GM18909 (cell line): ENCODE measurements around the gene IPCEF1.
"Not testable (repeated sequence)": the region's sequence is repeated elsewhere in the genome, so short reads cannot be mapped to it uniquely, and the experiment has no call there.

Experiments used
- ATAC-seq: cut with Tn5 transposase; IDR thresholded peaks from one replicate; pipeline ENCODE4 v1.9.1; 2021; ENCODE audit warnings: mild to moderate bottlenecking; ENCODE audit not compliant: unreplicated experiment, poor library complexity

Gene IPCEF1

DNA sequence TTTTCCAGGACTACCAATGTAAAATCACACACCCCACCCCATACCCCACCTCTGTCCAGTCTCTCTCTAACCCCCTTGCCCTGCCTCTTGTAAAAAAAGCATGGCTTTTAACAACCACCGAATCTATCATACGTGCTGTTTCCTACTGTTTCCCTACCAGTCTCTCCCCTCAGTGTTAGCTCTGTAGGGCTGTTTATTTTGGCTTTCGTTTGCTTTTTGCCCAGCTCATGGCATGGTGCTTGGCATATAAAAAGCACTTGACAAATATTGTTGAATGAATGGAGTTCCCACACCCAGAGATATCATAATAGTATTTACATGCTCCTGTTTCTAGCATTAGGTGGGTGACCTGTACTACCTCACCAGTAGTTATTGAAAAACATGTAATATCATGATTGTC lies 169.4 kb downstream of the IPCEF1 start:
- no peak for ATAC-seq

DNA sequence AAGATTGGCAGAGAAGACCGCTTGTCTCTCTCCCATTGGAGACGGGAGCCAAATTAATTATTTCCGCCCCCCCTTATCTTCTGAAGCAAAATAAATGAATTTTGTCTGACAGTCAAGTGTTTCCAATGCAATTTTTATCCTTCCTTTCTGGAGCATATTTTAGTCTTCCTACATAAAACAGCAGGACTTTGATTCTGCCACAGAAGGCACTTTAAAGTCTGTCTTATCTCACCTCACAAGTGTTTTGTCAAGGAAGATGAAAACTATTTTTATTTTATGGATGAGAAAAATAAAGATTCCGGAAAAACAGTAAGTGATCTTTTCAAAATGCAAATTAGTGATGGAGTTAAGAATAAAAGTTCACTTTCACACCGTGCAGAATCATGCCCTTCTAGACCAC lies 177.2 kb downstream of the IPCEF1 start:
- no peak for ATAC-seq

DNA sequence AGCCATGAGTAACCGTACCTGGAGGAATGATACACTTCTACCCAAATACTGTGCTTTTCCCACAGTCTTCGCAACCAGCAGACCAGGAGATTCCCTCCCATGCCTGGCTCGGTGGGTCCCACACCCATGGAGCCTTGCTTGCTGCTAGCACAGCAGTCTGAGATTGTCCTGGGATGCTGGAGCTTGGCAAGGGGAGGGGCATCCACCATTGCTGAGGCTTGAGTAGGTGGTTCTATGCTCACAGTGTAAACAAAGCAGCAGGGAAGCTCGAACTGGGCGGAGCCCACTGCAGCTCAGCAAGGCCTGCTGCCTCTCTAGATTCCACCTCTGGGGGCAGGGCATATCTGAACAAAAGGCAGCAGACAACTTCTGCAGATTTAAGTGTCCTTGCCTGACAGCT lies 184.2 kb downstream of the IPCEF1 start:
- ATAC-seq: not testable (repeated sequence)

DNA sequence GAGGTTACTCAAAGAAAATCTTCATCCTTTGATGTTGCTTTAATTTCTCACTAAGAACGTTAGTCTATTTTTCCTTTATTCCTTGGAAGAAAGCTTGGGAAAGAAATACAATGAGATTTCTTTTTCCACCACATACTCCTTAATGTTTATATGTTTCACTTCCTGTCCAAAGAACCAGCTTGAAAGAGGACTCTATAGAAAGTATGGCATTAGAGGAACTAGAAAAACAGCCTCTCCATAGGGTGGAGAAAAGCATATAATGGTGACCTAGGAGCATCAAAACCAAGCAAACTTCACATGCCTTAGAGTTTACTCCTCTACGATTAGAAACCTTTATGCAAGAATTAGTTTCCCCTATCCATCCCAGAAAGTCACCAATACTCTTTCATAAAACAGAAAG lies 186.5 kb downstream of the IPCEF1 start:
- ATAC-seq: no peak

DNA sequence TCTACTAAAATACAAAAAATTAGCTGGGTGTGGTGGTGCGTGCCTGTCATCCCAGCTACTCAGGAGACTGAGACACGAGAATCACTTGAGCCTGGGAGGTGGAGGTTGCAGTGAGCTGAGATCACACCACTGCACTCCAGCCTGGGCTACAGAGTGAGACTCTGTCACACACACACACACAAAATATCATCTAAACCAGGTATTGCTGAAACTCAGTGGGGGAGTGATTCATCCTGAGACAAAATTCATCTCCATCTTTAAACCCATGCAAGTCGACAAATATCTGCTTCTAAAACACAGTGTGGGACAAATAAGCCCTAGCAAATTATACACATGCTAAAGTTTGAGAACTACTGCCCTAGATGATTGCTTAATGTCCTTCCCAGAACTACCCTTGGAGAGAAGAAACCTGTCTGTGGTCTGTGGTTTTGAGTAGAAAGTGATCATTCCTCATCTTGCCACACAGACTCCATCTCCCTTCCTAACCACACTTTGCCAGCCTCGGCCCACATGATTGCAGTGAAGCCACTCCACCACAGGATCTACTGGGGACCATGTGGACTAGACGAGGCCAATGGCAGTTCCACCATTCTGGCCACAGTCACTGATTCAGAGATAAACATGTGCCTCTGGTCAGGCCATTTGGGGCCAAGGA lies 187.3 kb downstream of the IPCEF1 start:
- ATAC-seq: no peak

DNA sequence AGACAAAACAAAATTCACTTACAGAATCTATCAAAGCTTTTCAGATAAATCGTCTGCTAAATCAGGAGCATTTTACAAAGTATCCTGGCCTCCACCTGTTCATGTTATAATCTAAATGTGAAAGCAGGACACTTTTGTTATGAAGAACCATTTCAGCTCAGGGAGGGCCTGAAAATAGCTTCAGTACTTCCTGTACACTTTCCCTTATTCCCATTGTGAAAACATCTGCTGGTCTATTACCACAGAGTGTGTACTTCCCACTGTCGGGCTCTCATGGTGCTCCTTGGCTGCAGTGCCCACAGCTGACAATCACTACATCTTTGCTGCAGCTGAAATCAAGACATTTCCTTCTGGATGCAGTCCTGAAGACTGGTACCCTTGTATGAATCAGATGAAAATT lies 189.5 kb downstream of the IPCEF1 start:
- ATAC-seq: no peak

DNA sequence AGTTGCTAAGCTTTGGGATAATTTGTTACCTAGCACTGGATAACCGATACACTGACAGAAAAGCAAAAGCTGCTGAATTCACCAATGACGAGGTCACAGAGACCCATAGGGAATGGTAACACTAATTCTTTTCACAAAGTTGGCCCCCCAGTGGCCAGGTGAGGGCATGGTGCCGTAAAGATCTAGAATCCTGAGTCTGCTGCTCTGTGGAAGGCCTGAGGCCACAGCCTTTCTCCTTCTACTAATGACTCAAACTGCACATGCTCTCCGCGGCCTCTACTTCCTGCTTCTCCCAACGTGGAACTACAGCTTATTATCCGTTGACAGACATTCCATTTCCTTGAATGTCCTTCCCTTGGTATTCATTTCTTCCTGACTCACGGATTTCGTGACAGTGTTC lies 190.5 kb downstream of the IPCEF1 start:
- no peak for ATAC-seq

DNA sequence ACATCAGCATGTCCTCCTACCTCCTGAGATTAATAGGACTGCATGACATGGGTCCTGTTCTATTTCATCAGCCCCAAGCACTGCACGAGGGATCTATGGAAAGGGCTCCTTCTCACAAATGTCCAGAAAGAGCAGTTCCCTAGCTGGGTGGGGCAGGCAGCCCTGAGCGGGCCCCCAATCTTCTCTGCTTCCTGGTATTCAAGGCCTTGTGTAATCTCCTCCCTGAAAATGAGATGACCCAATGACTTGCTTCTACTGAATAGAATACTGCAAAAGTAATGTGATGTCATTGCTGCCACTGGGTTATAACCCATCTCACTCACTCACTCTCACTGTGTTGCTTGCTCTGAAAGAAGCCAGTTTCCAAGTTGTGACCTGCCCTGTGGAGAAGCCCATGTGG lies 191.1 kb downstream of the IPCEF1 start:
- no peak for ATAC-seq

DNA sequence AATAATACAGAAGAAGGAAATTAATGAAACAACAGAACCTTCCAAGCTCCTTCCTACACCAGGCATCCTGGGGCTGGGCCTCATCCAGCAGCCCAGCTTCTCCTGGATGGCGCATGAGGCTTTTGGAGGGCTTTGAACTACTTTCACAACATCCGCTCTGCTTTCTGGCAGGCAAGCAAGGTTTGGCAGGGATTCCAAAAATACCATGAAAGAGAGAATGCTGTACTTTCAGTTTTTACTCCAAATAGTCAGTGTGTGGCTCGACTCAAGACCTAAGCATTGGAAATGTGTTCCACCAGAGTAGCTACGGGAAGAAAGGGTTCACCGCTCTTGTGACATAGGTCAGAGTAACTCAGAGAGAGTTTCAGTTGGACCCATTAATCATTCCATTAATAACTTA lies 192.2 kb downstream of the IPCEF1 start:
- no peak for ATAC-seq

DNA sequence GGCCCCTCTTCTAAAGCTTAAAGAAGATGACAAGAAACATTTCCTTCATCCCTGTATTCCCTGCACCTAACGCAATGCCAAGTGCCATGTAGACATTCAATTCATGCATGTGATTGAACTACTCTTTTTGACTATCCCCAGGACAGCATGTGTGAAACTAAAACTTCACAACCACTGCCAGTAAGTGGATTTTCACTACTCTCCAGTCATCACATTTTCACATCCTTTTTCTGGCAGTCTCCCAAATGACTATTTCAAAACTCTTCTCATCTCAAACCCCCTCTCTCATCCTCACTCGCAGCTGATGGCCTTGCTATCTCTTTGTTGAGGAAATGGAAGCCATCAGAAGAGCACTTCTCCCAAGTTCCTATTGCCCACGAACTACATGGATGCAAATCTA lies 194.9 kb downstream of the IPCEF1 start:
- ATAC-seq: peak; percentile 71

DNA sequence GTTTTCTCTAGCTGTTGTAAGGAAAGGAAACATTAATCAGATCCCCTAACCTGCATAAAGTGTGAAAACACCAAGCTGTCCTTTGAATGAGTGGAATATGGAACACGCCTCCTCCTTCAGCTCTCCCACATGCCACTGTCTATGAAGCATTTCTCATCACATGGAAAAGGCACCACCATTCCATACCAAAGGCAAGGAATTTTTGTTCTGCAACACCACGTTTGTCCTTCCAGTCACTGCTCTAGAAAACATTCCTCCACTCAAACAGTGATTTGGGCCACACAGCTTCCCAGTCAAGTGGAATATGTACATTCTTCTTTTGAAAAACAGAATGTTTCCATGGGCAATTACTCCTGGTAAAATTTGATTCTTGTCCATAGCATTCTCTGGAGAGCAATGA lies 197.5 kb downstream of the IPCEF1 start:
- ATAC-seq: no peak

DNA sequence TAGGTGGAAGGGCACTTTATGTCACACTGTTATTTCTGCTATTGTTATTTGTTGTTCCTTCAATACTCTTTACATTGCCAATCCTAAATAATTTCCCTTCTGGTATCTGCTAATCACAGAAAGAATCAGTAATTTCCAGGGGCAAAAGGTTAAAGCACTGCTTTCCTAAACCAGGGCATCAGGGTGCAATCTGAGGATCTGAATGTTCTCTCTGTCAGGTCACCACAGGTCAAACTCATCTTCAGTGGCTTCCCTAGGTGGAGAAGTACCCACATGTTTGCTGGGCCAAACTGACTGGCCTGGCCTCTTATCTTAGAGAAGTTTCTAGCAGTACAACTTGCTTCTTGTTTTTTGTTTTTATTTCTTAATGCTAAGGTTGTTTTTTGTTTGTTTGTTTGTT lies 198.9 kb downstream of the IPCEF1 start:
- ATAC-seq: no peak

DNA sequence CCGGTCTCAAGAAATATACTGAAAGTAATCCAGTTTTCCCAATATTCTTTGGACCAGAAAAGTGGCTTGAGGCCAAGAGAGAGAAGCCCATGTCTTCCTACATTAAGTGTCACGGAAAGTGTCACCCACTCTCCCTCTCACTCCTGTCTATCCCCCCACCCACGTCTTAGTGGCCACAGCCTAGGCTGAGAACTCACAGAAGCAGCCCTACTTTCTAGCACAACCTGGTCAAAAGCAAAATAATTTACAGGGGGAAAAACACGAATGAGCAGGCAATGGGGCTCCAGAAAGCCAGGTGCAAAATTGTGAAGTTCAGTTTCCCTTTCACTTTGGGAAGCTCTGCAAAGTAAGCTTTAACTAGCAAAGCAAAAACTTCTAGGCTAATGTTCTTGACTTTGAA lies 199.5 kb downstream of the IPCEF1 start:
- ATAC-seq: peak; percentile 52

DNA sequence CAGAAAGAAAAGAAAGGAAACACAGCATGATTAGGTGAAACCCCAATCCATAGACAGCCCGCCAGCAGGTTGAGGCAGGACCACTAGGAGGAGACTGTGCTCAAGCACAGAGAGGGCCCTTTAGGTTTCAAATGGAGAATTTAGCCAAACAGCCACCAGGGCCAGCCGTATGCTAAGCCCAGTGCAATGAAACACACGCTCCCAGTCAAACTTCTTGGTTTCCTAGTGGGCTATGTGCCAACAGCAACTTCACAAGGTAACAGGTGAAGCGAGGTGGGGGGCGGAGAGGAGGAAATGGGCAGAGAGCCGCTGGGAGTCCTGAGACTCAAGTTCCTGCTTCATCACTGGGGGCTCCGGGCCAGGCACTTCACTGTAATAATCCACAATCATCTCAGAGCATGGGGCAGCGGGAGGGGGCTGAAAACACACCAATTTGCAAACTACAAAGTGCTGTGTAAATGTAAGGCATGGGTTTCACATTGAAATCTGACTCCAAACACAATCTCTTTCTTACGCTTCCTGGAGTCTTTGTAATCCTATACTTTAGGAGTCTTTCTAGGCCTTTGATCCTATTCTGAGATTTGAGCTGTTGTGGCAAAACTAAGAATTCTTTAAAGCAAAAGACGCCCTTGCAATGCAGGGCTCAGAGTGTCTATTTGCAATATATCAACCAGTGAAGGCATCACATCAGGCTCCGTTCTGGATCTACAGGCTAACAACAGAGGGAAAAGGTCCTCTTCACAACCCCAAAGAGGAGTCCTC lies 200.3 kb downstream of the IPCEF1 start:
- peak; percentile 68 for ATAC-seq

DNA sequence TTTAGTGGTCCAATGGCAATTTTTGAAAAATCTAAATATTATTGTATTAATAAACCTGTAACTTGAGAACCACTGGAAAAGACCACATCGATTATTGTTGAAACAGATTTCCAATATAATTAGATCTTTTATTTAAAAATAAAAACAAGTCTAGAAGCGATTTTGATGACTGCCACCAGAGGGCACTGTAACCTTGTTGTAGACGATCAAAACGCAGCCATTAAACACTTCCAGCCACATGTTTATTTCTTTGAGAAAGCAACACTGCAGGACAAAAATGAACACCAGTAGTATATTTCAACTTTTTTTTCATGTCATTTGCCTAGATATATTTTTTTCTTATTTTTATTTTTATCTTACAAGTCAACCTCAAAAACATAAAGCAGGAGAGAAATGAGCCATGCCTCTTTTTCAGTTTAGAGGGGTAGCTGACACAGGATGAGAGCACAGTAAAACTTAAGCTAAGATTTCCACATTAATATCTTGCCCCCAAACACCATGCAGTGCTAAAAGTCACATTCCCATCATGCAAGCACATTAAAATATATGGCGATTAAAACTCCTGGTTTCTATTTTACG lies 202.1 kb downstream of the IPCEF1 start:
- no peak for ATAC-seq

DNA sequence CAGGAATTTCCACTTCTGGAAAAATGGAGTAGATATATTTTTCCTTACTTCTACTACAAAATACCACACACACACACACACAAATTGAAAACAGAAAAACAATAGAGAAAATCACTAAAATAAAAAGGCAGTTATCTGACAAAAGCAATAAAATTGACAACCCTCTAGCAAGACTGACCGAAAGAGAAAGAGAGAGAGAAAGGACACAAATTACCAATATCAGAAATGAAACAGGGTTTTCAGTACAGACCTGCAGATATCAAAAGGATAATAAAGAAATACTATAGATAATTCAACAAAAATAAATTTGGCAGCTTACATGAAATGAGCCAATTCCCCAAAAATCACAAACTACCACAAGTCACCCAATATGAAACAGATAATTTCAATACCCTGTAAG lies 212.8 kb downstream of the IPCEF1 start:
- ATAC-seq: no peak

DNA sequence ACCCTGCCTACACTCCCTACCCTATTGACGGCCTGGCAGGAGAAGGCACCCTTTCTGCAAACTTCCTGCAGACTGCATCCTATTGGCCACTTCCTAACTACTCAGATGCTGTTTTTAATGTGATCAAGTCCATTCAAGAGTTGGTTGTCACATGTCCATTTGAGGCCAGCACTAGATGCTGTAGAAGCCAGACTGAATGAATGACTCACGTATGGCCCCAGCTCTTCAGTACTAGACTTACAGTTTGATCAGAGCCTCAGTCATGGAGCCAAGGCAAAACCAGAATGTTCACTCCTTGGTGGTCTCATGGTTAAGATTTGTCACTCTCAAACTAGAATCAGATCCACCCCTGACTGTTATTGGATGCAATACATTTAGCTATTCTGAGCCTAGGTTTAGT lies 215.9 kb downstream of the IPCEF1 start:
- no peak for ATAC-seq

DNA sequence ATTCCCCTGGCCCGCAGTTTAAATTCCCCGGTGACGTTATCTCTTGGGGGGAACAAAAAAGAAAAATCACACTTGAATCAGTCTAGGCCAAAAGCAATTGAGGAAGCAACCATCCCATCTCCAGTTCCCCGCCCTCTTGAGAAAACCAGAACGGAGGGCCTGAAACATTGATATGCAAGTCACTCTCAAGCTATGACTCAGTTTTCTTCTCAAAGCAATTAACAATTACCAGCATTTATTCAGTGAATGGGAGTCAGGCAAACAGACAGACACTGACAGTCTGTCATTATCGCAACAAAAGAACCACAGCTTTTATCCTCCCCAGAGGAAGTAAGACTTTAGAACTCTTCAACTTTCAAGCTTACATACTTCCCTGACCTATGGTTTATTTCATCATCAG lies 216.7 kb downstream of the IPCEF1 start:
- no peak for ATAC-seq

DNA sequence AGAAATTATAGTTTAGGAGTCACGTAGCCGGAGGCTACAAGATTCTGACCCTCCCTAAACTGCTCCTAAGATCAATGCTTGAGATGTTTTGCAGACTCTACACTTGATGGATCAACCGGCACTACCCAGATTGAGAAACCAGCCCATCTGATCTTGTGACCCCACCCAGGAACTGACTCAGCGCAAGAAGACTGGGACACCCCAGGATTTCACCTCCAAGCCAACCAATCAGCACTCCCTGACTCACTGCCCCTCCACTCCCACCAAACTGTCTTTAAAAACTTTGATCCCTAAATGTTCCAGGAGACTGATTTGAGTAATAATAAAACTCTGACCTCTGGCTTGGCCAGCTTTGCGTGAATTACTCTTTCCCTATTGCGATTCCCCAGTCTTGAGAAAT lies 217.8 kb downstream of the IPCEF1 start:
- ATAC-seq: no peak

DNA sequence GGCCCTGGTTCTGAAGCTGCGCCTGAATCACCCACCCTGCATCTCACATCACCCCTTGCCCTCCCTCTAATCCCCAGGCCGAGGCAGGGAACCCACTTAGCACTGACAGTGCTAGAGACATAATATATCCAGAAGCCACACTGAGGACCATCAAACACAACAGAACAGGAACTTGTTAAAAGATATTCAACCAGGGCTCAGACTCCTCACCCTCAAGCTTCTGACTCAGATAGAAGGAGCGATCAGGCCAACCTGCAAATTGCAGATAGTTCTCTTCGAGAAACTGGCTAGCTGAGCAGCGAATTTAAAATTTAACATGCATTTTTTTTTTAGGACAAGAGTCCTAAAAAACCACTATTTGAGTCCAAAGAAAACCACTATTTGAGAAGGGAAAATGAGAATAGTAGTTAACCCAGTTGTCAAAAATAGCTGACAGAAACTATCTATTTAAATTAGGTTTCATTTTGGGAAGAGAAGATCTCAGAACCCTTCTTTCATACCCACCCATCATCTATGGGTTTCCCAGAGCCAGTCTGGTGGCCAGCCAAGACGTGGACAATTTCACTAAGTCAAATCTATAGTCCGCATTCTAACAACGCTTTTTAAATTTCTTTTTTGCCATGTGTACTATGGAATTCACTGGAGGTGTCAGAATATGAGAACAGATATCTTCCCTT lies 222.0 kb downstream of the IPCEF1 start:
- no peak for ATAC-seq

DNA sequence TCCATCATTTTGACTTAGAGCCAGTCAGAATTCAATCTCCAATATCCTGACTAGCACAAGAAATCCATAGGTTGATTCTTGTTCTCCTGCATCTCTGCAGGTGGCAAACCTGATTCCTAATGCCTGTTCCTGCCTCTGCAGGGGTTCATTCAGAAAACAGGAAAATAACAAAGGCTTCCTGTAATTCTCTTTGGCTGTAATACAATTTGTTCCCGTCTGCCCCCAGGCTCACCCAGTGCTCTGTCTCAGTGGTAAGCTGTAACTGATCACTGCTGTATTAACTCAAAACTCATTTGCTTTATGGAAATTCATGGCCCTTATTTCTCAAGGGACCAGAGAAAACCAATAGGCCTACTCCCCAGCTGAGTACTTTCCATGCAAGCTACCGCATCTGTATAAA lies 228.9 kb downstream of the IPCEF1 start:
- no peak for ATAC-seq
